GM12865 (cell line): ENCODE results near the gene TSPAN14.

ENCODE experiments used
- DNase-seq: peaks from one replicate; pipeline ENCODE4 v3.0.0; 2010; ENCODE audit warnings: low read depth
- H3K4me3 ChIP-seq: 2 replicates; pipeline ENCODE4 v1.5.1; 2011; ENCODE audit warnings: mild to moderate bottlenecking, low read depth, low read length, control low read depth
- CTCF ChIP-seq: IDR thresholded peaks from 2 replicates; pipeline ENCODE4 v1.5.1; 2011; ENCODE audit warnings: low read length, control low read depth, low read depth, inconsistent platforms; ENCODE audit not compliant: insufficient read depth; ENCODE audit errors: missing control alignments

The TSPAN14 gene

GRCh38 chr10:80453842-80454512 is at the start of gene TSPAN14:
Gene TSPAN14, plus strand, starts transcription at chr10:80454310. Its CDS starts 34,924 bp downstream, at chr10:80489234.
- TF ChIP-seq CTCF = no peak
- peak; percentile 86 for DNase-seq
- H3K4me3 ChIP-seq = peak within 1 kb of the TSS; percentile 56

GRCh38 chr10:80405035-80405434 is 49.1 kb upstream of the TSPAN14 start:
- no peak overlapping the region for H3K4me3 ChIP-seq
- DNase-seq = no peak
- no peak for TF ChIP-seq CTCF

GRCh38 chr10:80405626-80406025 is 48.5 kb upstream of the TSPAN14 start:
- H3K4me3 ChIP-seq = no peak overlapping the region
- no peak for TF ChIP-seq CTCF

GRCh38 chr10:80406204-80406603 is 47.9 kb upstream of the TSPAN14 start:
- no peak overlapping the region for H3K4me3 ChIP-seq
- no peak for DNase-seq
- TF ChIP-seq CTCF = no peak

More at GRCh38 chr10:80405626-80406025, 48.5 kb upstream of the TSPAN14 start:
- peak; percentile 34 for DNase-seq

DNA sequence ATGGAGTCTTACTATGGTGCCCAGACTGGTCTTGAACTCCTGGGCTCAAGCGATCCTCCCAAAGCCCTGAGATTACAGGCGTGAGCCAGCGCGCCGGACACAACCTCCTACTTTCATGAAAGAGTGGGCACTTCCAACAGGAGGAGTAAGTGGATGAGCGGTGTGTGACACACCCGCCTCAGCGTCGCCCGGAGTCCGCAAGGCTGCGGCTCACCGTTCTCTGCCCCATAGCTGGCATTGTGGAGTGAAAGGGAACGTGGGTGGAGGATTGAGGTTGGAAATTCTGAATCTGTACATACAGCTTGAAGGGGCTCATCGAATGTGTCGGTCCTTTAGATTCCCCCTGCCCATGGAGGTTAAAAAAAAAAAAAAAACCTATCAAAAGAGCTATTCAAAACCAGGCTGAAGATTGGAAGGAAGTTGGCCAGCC is 46.3 kb upstream of the TSPAN14 start:
- DNase-seq = no peak
- H3K4me3 ChIP-seq = peak overlapping the region; percentile 81
- no peak for TF ChIP-seq CTCF

GRCh38 chr10:80408242-80409101 is 45.6 kb upstream of the TSPAN14 start, which contains the start of gene PRXL2A:
Gene PRXL2A, plus strand, starts transcription at chr10:80408551. Its CDS starts 11,917 bp downstream, at chr10:80420468.
- TF ChIP-seq CTCF = no peak
- peak within 1 kb of the TSS; percentile 81 for H3K4me3 ChIP-seq
- DNase-seq = peak; percentile 87
